ENCODE data around the gene LONRF2. TPM values are rescaled to one million over a fixed set of nuclear protein-coding genes. Genes with fewer than 3 reads are reported as not detected.
"Not testable (repeated sequence)": the region's sequence is repeated elsewhere in the genome, so short reads cannot be mapped to it uniquely, and the experiment has no call there.

The LONRF2 gene
- total and polyA plus RNA-seq, 2 donors from 2014 or later: 1.1 to 6.3 TPM

GRCh38 chr2:100248971-100249370 lies 73.3 kb downstream of the LONRF2 start:
- intact Hi-C loops (cut with DNase I): no loop called here
- TF ChIP-seq CTCF (IDR thresholded peaks at IDR 0.05; ENCODE audit: borderline replicate concordance, extremely low read depth, insufficient read depth): no peak
- H3K9me3 ChIP-seq (ENCODE audit: control insufficient read depth in 2 of 3, insufficient read depth in 1 of 3, low read length in 3 of 3): no peaks in the 10 kb centered on the region
- DNase-seq: no peak
- no peaks in the 10 kb centered on the region for H3K36me3 ChIP-seq (ENCODE audit: control insufficient read depth in 2 of 3, insufficient read depth in 3 of 3, low read length in 3 of 3)
- H3K27me3 ChIP-seq (ENCODE audit: control insufficient read depth, insufficient read depth, low read length): no peaks in the 10 kb centered on the region
- no peak for FAIRE-seq
- no peak overlapping the region for H3K27ac ChIP-seq (ENCODE audit: low read depth in 2 of 2, low read length in 2 of 2)
- no peak overlapping the region for H3K4me3 ChIP-seq (ENCODE audit: low read length in 3 of 3)
- no peak overlapping the region for H3K9ac ChIP-seq (ENCODE audit: low read length in 3 of 3)
- H3K4me1 ChIP-seq (ENCODE audit: control insufficient read depth in 2 of 3, insufficient read depth in 2 of 3, low read depth in 1 of 3, low read length in 3 of 3): no peaks in the 10 kb centered on the region

GRCh38 chr2:100248556-100248955 lies 73.7 kb downstream of the LONRF2 start:
- H3K4me1 ChIP-seq (ENCODE audit: control insufficient read depth in 2 of 3, insufficient read depth in 2 of 3, low read depth in 1 of 3, low read length in 3 of 3); FAIRE-seq; H3K27ac ChIP-seq (ENCODE audit: low read depth in 2 of 2, low read length in 2 of 2); intact Hi-C loops (cut with DNase I); H3K4me3 ChIP-seq (ENCODE audit: low read length in 3 of 3); H3K9me3 ChIP-seq (ENCODE audit: control insufficient read depth in 2 of 3, insufficient read depth in 1 of 3, low read length in 3 of 3); H3K27me3 ChIP-seq (ENCODE audit: control insufficient read depth, insufficient read depth, low read length); H3K9ac ChIP-seq (ENCODE audit: low read length in 3 of 3); H3K36me3 ChIP-seq (ENCODE audit: control insufficient read depth in 2 of 3, insufficient read depth in 3 of 3, low read length in 3 of 3); DNase-seq: not testable (repeated sequence)

DNA sequence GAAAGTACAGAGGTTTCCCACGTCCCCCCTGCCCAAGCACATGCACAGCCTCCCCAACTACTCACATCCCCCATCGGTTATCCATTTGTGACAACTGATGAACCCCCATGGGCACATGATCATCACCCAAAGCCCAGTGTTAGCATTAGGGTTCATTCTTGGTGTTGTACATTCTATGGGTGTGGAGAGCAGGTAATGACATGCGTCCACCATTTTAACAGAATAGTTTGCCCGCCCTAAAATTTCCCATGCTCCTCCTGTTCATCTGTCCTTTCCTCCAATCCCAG lies 74.3 kb downstream of the LONRF2 start:
- Histone ChIP-seq H3K9ac (ENCODE audit: low read length in 3 of 3) (no peak overlapping the region), H3K36me3 (ENCODE audit: control insufficient read depth in 2 of 3, insufficient read depth in 3 of 3, low read length in 3 of 3) (no peaks in the 10 kb centered on the region), H3K27me3 (ENCODE audit: control insufficient read depth, insufficient read depth, low read length) (no peaks in the 10 kb centered on the region), H3K4me3 (ENCODE audit: low read length in 3 of 3) (no peak overlapping the region), H3K9me3 (ENCODE audit: control insufficient read depth in 2 of 3, insufficient read depth in 1 of 3, low read length in 3 of 3) (no peaks in the 10 kb centered on the region), H3K27ac (ENCODE audit: low read depth in 2 of 2, low read length in 2 of 2) (no peak overlapping the region), H3K4me1 (ENCODE audit: control insufficient read depth in 2 of 3, insufficient read depth in 2 of 3, low read depth in 1 of 3, low read length in 3 of 3) (no peaks in the 10 kb centered on the region)
- no peak for DNase-seq
- TF ChIP-seq CTCF (IDR thresholded peaks at IDR 0.05; ENCODE audit: borderline replicate concordance, extremely low read depth, insufficient read depth): no peak
- intact Hi-C loops (cut with DNase I): no loop called here
- no peak for FAIRE-seq

DNA sequence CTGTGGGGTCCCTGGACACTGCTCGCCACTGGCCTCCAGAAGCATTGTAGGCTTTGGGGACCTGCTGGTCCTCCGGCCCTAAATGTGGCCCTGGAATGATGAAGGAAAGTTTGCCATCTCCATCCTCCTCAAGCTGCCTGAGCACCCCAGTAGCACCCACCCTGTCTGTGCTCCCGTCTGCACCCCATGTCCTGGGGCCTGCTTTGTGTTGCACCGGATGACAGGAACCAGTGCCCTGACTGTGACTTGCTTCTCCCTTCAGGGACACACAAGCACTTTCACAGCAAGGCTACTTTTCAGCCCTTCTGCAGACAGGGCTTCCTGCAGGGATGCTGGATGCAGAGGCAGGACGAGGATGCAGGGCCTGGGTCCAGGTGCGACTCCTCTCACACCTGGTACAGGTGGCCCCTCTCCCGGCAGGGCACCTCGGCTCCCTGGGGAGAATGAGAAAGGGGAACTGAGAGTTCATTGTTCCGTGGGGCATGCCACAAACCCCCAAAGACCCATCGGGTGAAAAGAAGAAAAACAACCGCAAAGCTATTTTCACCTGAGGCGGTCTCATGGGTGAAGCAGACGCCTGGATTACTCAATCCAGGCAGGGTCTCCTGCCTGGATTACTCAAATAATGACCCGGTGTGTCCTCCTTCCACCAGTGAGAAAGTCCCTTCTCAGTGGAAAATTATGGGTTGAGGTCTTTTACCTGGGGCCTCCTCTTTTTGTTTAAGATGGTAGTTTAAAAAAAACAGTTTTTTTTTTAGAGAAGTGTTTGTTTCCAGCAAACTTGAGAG lies 74.9 kb downstream of the LONRF2 start:
- FAIRE-seq (no peak), DNase-seq (no peak)
- Histone ChIP-seq H3K9me3 (ENCODE audit: control insufficient read depth in 2 of 3, insufficient read depth in 1 of 3, low read length in 3 of 3) (no peaks in the 10 kb centered on the region), H3K4me1 (ENCODE audit: control insufficient read depth in 2 of 3, insufficient read depth in 2 of 3, low read depth in 1 of 3, low read length in 3 of 3) (no peaks in the 10 kb centered on the region), H3K27ac (ENCODE audit: low read depth in 2 of 2, low read length in 2 of 2) (no peak overlapping the region), H3K36me3 (ENCODE audit: control insufficient read depth in 2 of 3, insufficient read depth in 3 of 3, low read length in 3 of 3) (no peaks in the 10 kb centered on the region), H3K9ac (ENCODE audit: low read length in 3 of 3) (no peak overlapping the region), H3K4me3 (ENCODE audit: low read length in 3 of 3) (no peak overlapping the region), H3K27me3 (ENCODE audit: control insufficient read depth, insufficient read depth, low read length) (no peaks in the 10 kb centered on the region)
- TF ChIP-seq CTCF (IDR thresholded peaks at IDR 0.05; ENCODE audit: borderline replicate concordance, extremely low read depth, insufficient read depth): no peak
- intact Hi-C loops (cut with DNase I): no loop called here

Measured in kidney (tissue), 14 donors.